Panc1 (cell line): ENCODE data around the gene AGXT2. TPM values are rescaled to one million over a fixed set of nuclear protein-coding genes. Genes with fewer than 3 reads are reported as not detected.

Experiments
- ATAC-seq: fragments of 200-7000 bp; cut with Tn5 transposase; 2 replicates; pipeline ENCODE4 v1.9.1; 2020; ENCODE audit warnings: mild to moderate bottlenecking, moderate library complexity
- BruUV-seq: library from RNA; stranded (reverse); fragments of 400-500 nt; replicated peaks from 2 replicates; lab custom pipeline; 2021; lab: Mats Ljungman, UMichigan
- CTCF ChIA-PET: fragments of 300-600 bp; sonication (Branson Sonifier 250); formaldehyde crosslinking; loops from one replicate; lab custom pipeline; 2022; ENCODE audit warnings: antibody characterized with exemption; lab: Charles Lee
- POLR2A ChIA-PET: fragments of 300-600 bp; sonication (Branson Sonifier 250); formaldehyde crosslinking; loops from one replicate; lab custom pipeline; 2022; ENCODE audit warnings: antibody characterized with exemption; lab: Charles Lee
- DNase-seq: peaks from one replicate; pipeline ENCODE4 v3.0.0-alpha.2; 2010; ENCODE audit warnings: low read depth, low spot score
- H3K27ac ChIP-seq: 2 replicates; pipeline ENCODE4 v1.5.1; 2011; ENCODE audit warnings: mild to moderate bottlenecking, low read length, inconsistent platforms
- H3K27me3 ChIP-seq: fragments of 200-500 bp; sonication (Bioruptor generic); 2 replicates; pipeline ENCODE4 v1.6.0; 2014; ENCODE audit warnings: low read length, inconsistent platforms; ENCODE audit not compliant: control insufficient read depth, insufficient read depth
- H3K36me3 ChIP-seq: fragments of 200-500 bp; sonication (Bioruptor generic); 2 replicates; pipeline ENCODE4 v1.5.1; 2014; ENCODE audit warnings: inconsistent platforms, mild to moderate bottlenecking, low read length, moderate library complexity; ENCODE audit not compliant: control insufficient read depth, insufficient read depth
- H3K4me1 ChIP-seq: 2 replicates; pipeline ENCODE4 v1.5.1; 2011; ENCODE audit warnings: inconsistent platforms, mild to moderate bottlenecking, low read length, moderate library complexity; ENCODE audit not compliant: control insufficient read depth, insufficient read depth
- H3K4me3 ChIP-seq, 2 experiments: 2 replicates each; pipeline ENCODE4 v1.5.1; 2011 to 2012; ENCODE audit warnings: low read depth in 2 of 2, low read length in 2 of 2, mild to moderate bottlenecking in 2 of 2, inconsistent platforms in 1 of 2, moderate library complexity in 1 of 2
- H3K9me3 ChIP-seq: fragments of 200-500 bp; sonication (Bioruptor generic); 2 replicates; pipeline ENCODE4 v1.5.1; 2014; ENCODE audit warnings: low read depth, mild to moderate bottlenecking, inconsistent platforms, low read length, moderate library complexity; ENCODE audit not compliant: control insufficient read depth, insufficient read depth
- CTCF ChIP-seq: fragments of 450-650 bp; IDR thresholded peaks from 2 replicates; pipeline ENCODE4 v1.5.1; 2017; ENCODE audit warnings: mild to moderate bottlenecking
- POLR2AphosphoS5 ChIP-seq: IDR thresholded peaks from 2 replicates; pipeline ENCODE4 v1.6.1; 2012; ENCODE audit warnings: mild to moderate bottlenecking, low read depth, low read length, moderate library complexity
- REST ChIP-seq, 2 experiments: IDR thresholded peaks; 2 replicates each; pipeline ENCODE4 v1.6.1; 2011 to 2012; ENCODE audit warnings: low read depth in 2 of 2, control low read depth in 1 of 2, low read length in 1 of 2, mild to moderate bottlenecking in 1 of 2, moderate library complexity in 1 of 2; ENCODE audit not compliant: insufficient read depth in 1 of 2
- SIN3A ChIP-seq: IDR thresholded peaks from 2 replicates; pipeline ENCODE4 v1.6.1; 2012; ENCODE audit warnings: low read depth, mild to moderate bottlenecking, low read length, moderate library complexity, borderline replicate concordance; ENCODE audit not compliant: insufficient read depth
- TCF7L2 ChIP-seq: IDR thresholded peaks from 2 replicates; pipeline ENCODE4 v1.6.1; 2011; ENCODE audit warnings: mild to moderate bottlenecking, low read depth, low read length, inconsistent platforms
- in situ Hi-C: cut with HindIII; loops from 2 replicates; pipeline ENCODE4 v1.10.0; 2016; ENCODE audit warnings: low sequenced_read_pairs, low pct_unique_long_range_greater_than_20kb
- intact Hi-C: fragments of 100-400 bp; cut with micrococcal nuclease; formaldehyde crosslinking; loops from one replicate; pipeline ENCODE4 v1.10.0; 2022; ENCODE audit not compliant: unreplicated experiment
- total RNA-seq: library from RNA; stranded (reverse); gene quantifications from one replicate; pipeline ENCODE4 v1.2.1, GENCODE V29; 2021; ENCODE audit not compliant: unreplicated experiment

The AGXT2 gene
- total RNA-seq, 1 experiment from 2014 or later = not detected

GRCh38 chr5:35041261-35041660, 6.5 kb downstream of the AGXT2 start:
- ChIA-PET POLR2A (interaction anchor here (0.5 to 0.7 kb wide), 2 partner anchors 9 to 30 kb away, joined by 3 to 5 read pairs; no protein-coding TSS in a partner anchor), CTCF (no interaction called here)
- Histone ChIP-seq H3K27me3 (peaks cover 7% of the 10 kb centered on the region), H3K36me3 (no peaks in the 10 kb centered on the region), H3K4me3 (no peak overlapping the region), H3K4me1 (no peaks in the 10 kb centered on the region), H3K27ac (no peak overlapping the region), H3K9me3 (no peaks in the 10 kb centered on the region)
- no peak for TF ChIP-seq REST (IDR thresholded peaks at IDR 0.05; ENCODE audit: insufficient read depth in 1 of 2, low read depth in 2 of 2, low read length in 1 of 2)
- no peak for TF ChIP-seq TCF7L2
- no peak for TF ChIP-seq POLR2AphosphoS5
- no peak for TF ChIP-seq SIN3A
- no peak for TF ChIP-seq CTCF
- ATAC-seq (no peak), DNase-seq (no peak)
- in situ Hi-C loops = no loop called here
- intact Hi-C loops = no loop called here
- BruUV-seq = no TSS peak

GRCh38 chr5:35038891-35039290, 8.9 kb downstream of the AGXT2 start:
- POLR2A ChIA-PET = no interaction called here

More at GRCh38 chr5:35038891-35039290, 8.9 kb downstream of the AGXT2 start:
- CTCF ChIA-PET = no interaction called here
- H3K27me3 ChIP-seq = peaks cover 11% of the 10 kb centered on the region
- intact Hi-C loops (no loop called here), in situ Hi-C loops (no loop called here)
- TF ChIP-seq CTCF (no peak), REST (IDR thresholded peaks at IDR 0.05; ENCODE audit: insufficient read depth in 1 of 2, low read depth in 2 of 2, low read length in 1 of 2) (no peak), POLR2AphosphoS5 (no peak), SIN3A (no peak), TCF7L2 (no peak)
- DNase-seq (no peak), ATAC-seq (no peak)
- H3K4me1 ChIP-seq = no peaks in the 10 kb centered on the region
- H3K9me3 ChIP-seq = no peaks in the 10 kb centered on the region
- no peak overlapping the region for H3K27ac ChIP-seq
- H3K36me3 ChIP-seq = no peaks in the 10 kb centered on the region
- BruUV-seq = no TSS peak
- no peak overlapping the region for H3K4me3 ChIP-seq
